ENCODE results near the gene RPL28.

RPL28 gene

DNA sequence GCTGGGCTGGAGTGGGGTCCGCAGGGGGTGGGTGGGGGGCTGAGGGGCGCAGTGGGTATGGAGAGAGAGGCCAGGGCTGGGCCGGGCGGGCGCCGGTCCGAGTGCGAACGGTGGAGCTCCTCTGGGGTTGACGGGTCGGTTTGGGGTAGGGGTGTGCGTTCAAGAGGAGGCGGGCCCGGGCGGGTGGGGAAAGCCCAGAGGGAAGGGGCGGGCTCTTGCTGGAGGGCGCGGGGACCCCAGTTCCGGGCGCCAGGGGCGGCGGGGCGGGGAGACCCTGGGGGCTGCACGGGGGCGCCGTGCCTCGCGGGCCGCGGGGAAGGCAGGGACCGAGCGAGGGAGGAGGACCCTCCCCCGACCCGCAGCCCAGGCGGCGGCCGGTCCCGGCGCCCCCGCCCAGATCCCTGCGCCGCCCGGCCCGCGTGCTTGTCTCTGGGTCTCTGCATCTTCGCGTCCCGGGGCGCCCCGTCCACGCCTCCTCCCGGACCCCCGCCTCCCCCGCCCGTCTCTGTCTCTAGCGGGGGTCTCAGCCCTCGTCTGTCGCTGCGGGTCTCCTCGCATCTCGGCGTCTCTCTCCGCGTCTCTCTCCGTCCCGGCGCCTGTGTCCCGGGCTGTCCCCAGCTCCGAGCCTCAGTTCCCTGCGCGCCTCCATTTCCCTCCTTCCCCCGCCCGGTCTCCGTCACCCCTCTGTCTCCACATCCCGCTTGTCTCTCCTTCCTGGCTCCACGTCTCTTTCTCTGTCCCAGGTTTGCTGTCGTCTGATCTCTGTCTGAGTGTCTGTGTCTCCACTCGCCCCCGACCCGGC is 65.6 kb downstream of the RPL28 start:
- no peak for DNase-seq
- Histone ChIP-seq H3K9ac (ENCODE audit: low read length) (no peak overlapping the region), H3K4me3 (ENCODE audit: low read length) (no peak overlapping the region), H3K36me3 (replicated peaks; ENCODE audit: insufficient read depth, low read length) (no peaks in the 10 kb centered on the region), H3K9me3 (replicated peaks; ENCODE audit: insufficient read depth, low read length) (no peaks in the 10 kb centered on the region), H3K79me2 (ENCODE audit: low read length) (no peaks in the 10 kb centered on the region), H3K27ac (ENCODE audit: low read length) (no peak overlapping the region), H3F3A (ENCODE audit: insufficient read depth, low read length) (no peaks in the 10 kb centered on the region), H3K27me3 (replicated peaks; ENCODE audit: insufficient read depth, low read length) (peaks cover 36% of the 10 kb centered on the region), H3K4me2 (ENCODE audit: low read depth, low read length) (no peak overlapping the region), H3K4me1 (ENCODE audit: low read length) (no peaks in the 10 kb centered on the region), H4K20me1 (ENCODE audit: insufficient read depth, low read length) (no peaks in the 10 kb centered on the region), H2AFZ (ENCODE audit: low read length) (no peak overlapping the region), H3K9me2 (replicated peaks; ENCODE audit: insufficient read depth, low read length) (no peaks in the 10 kb centered on the region)
- TF ChIP-seq EZH2 (optimal IDR thresholded peaks at IDR 0.05; ENCODE audit: low read depth, low read length) (no peak), EZH2phosphoT487 (IDR thresholded peaks at IDR 0.05; ENCODE audit: low read length) (no peak), CTCF (IDR thresholded peaks at IDR 0.05; ENCODE audit: low read length) (no peak)

- no peaks in the 10 kb centered on the region for H3K36me3 ChIP-seq (replicated peaks; ENCODE audit: insufficient read depth, low read length)
- no peak overlapping the region for H3K4me3 ChIP-seq (ENCODE audit: low read length)
- H3K9me3 ChIP-seq (replicated peaks; ENCODE audit: insufficient read depth, low read length): no peaks in the 10 kb centered on the region
- H3K27me3 ChIP-seq (replicated peaks; ENCODE audit: insufficient read depth, low read length): peaks cover 28% of the 10 kb centered on the region
- H3K4me1 ChIP-seq (ENCODE audit: low read length): no peaks in the 10 kb centered on the region
- no peak overlapping the region for H3K9ac ChIP-seq (ENCODE audit: low read length)
- no peak overlapping the region for H3K27ac ChIP-seq (ENCODE audit: low read length)
- H3K9me2 ChIP-seq (replicated peaks; ENCODE audit: insufficient read depth, low read length): no peaks in the 10 kb centered on the region
- DNase-seq: no peak
- no peak overlapping the region for H3K4me2 ChIP-seq (ENCODE audit: low read depth, low read length)
- no peaks in the 10 kb centered on the region for H3K79me2 ChIP-seq (ENCODE audit: low read length)
- no peak overlapping the region for H2AFZ ChIP-seq (ENCODE audit: low read length)
- no peaks in the 10 kb centered on the region for H3F3A ChIP-seq (ENCODE audit: insufficient read depth, low read length)
- no peaks in the 10 kb centered on the region for H4K20me1 ChIP-seq (ENCODE audit: insufficient read depth, low read length)
- TF ChIP-seq EZH2 (optimal IDR thresholded peaks at IDR 0.05; ENCODE audit: low read depth, low read length) (no peak), CTCF (IDR thresholded peaks at IDR 0.05; ENCODE audit: low read length) (no peak), EZH2phosphoT487 (IDR thresholded peaks at IDR 0.05; ENCODE audit: low read length) (no peak)
Observed at GRCh38 chr19:55451965-55452748, 66.4 kb downstream of the RPL28 start.
